Neural progenitor cell (in vitro differentiated cells): ENCODE results near the gene AMACR.

Experiments used
- CTCF ChIP-seq: fragments of 200-600 bp; sonication (generic); IDR thresholded peaks from 2 replicates; pipeline ENCODE4 v1.5.1; 2017; ENCODE audit warnings: antibody characterized with exemption, mild to moderate bottlenecking
- EZH2 ChIP-seq: fragments of 200-600 bp; sonication (generic); IDR thresholded peaks from 2 replicates; pipeline ENCODE4 v1.6.1; 2017; ENCODE audit warnings: antibody characterized with exemption, mild to moderate bottlenecking, moderate library complexity
- EZH2phosphoT487 ChIP-seq: fragments of 200-600 bp; sonication (generic); IDR thresholded peaks from 2 replicates; pipeline ENCODE4 v1.6.1; 2017; ENCODE audit warnings: antibody characterized with exemption

GRCh38 chr5:33957577-33958150 lies 50.2 kb downstream of the AMACR start:
- TF ChIP-seq CTCF = no peak
- TF ChIP-seq EZH2 = no peak
- TF ChIP-seq EZH2phosphoT487 = no peak
